ENCODE results near the gene IL23R. TPM values are rescaled to one million over a fixed set of nuclear protein-coding genes. Genes with fewer than 3 reads are reported as not detected.

IL23R gene
- total RNA-seq, 4 donors from 2014 or later, result not detected

GRCh38 chr1:67191668-67192520 is 25.6 kb downstream of the IL23R start:
- DNase-seq (no peak), ATAC-seq (no peak)
- Histone ChIP-seq H3K9me3 (no peaks in the 10 kb centered on the region), H3K4me1 (no peaks in the 10 kb centered on the region), H3K27ac (no peak overlapping the region), H3K4me3 (no peak overlapping the region), H3K36me3 (no peaks in the 10 kb centered on the region), H3K27me3 (no peaks in the 10 kb centered on the region)
- TF ChIP-seq, protein P1, sequence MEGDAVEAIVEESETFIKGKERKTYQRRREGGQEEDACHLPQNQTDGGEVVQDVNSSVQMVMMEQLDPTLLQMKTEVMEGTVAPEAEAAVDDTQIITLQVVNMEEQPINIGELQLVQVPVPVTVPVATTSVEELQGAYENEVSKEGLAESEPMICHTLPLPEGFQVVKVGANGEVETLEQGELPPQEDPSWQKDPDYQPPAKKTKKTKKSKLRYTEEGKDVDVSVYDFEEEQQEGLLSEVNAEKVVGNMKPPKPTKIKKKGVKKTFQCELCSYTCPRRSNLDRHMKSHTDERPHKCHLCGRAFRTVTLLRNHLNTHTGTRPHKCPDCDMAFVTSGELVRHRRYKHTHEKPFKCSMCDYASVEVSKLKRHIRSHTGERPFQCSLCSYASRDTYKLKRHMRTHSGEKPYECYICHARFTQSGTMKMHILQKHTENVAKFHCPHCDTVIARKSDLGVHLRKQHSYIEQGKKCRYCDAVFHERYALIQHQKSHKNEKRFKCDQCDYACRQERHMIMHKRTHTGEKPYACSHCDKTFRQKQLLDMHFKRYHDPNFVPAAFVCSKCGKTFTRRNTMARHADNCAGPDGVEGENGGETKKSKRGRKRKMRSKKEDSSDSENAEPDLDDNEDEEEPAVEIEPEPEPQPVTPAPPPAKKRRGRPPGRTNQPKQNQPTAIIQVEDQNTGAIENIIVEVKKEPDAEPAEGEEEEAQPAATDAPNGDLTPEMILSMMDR (IDR thresholded peaks at IDR 0.05 in 4 of 5, conservative IDR thresholded peaks at IDR 0.05 in 1 of 5), result no peak
- TF ChIP-seq POLR2A (IDR thresholded peaks at IDR 0.05), result no peak
- in situ Hi-C loops (cut with MboI; ENCODE audit: low sequenced_read_pairs in 4 of 4), result no loop called here
- intact Hi-C loops (cut with DNase I; ENCODE audit: low total_unique reads), result no loop called here

GRCh38 chr1:67192902-67193301 is 26.6 kb downstream of the IL23R start:
- H3K4me1 ChIP-seq, result no peaks in the 10 kb centered on the region
- H3K27ac ChIP-seq, result no peak overlapping the region
- no peaks in the 10 kb centered on the region for H3K9me3 ChIP-seq
- H3K36me3 ChIP-seq, result no peaks in the 10 kb centered on the region
- DNase-seq (no peak), ATAC-seq (no peak)
- in situ Hi-C loops (cut with MboI; ENCODE audit: low sequenced_read_pairs in 4 of 4), result no loop called here
- TF ChIP-seq, protein P1 (IDR thresholded peaks at IDR 0.05 in 4 of 5, conservative IDR thresholded peaks at IDR 0.05 in 1 of 5), result no peak
- no peak for TF ChIP-seq POLR2A (IDR thresholded peaks at IDR 0.05)
- intact Hi-C loops (cut with DNase I; ENCODE audit: low total_unique reads), result no loop called here
- no peaks in the 10 kb centered on the region for H3K27me3 ChIP-seq
- H3K4me3 ChIP-seq, result no peak overlapping the region

DNA sequence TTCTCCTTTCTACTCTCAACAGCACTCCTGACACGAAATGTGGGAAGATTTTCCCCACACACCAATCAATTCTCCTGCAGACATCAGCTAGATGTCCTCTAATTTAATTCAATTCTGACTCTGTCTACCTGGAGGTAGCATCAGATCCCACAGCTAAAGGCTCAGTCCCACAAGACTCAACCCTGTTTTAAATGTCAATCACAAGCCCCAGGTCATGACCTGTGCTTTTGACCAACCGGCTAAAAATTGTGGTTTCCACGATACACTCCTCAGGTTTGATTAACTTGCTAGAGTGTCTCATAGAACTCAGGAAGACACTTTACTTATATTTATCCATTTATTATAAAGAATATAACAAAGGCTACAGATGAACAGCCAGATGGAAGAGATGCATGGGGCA is 27.4 kb downstream of the IL23R start:
- no peaks in the 10 kb centered on the region for H3K4me1 ChIP-seq
- H3K27ac ChIP-seq, result no peak overlapping the region
- H3K27me3 ChIP-seq, result no peaks in the 10 kb centered on the region
- no peak overlapping the region for H3K4me3 ChIP-seq
- DNase-seq (no peak), ATAC-seq (no peak)
- intact Hi-C loops (cut with DNase I; ENCODE audit: low total_unique reads), result no loop called here
- H3K36me3 ChIP-seq, result no peaks in the 10 kb centered on the region
- in situ Hi-C loops (cut with MboI; ENCODE audit: low sequenced_read_pairs in 4 of 4), result no loop called here
- no peaks in the 10 kb centered on the region for H3K9me3 ChIP-seq
- TF ChIP-seq, protein P1 (IDR thresholded peaks at IDR 0.05 in 4 of 5, conservative IDR thresholded peaks at IDR 0.05 in 1 of 5), result no peak
- no peak for TF ChIP-seq POLR2A (IDR thresholded peaks at IDR 0.05)

DNA sequence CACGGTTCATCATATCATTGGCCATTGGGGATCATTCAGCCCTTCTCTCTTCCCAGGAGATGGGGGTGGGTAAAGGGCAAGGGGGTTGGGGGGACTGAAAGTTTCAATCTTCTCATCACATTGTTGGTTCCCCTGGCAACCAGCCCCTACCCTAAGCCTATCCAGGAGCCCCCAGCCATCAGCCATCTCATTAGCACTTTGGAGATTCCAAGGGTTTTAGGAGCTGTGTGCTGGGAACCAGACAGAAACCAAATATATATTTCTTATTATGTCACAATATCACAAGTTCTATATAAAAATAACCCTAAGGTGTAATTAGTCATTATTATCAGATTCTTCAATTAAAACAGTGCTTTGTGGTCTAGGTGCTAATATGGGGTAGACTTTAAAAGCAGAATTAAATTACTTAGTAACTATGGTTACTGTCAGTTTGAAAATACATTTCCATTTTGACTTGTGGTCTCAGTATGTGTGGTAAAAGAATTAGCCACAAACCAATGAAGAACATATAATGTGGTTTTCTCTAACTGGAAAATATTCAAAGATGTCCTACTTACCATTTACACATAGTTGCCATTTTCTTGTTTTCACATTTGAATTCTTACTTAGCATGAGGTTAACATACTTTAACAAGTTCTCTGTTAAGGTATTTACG is 28.1 kb downstream of the IL23R start:
- Histone ChIP-seq H3K4me3 (no peak overlapping the region), H3K36me3 (no peaks in the 10 kb centered on the region), H3K27ac (no peak overlapping the region), H3K4me1 (no peaks in the 10 kb centered on the region), H3K9me3 (no peaks in the 10 kb centered on the region), H3K27me3 (no peaks in the 10 kb centered on the region)
- no peak for TF ChIP-seq POLR2A (IDR thresholded peaks at IDR 0.05)
- TF ChIP-seq, protein P1 (IDR thresholded peaks at IDR 0.05 in 4 of 5, conservative IDR thresholded peaks at IDR 0.05 in 1 of 5), result no peak
- DNase-seq (no peak), ATAC-seq (no peak)
- in situ Hi-C loops (cut with MboI; ENCODE audit: low sequenced_read_pairs in 4 of 4), result no loop called here
- intact Hi-C loops (cut with DNase I; ENCODE audit: low total_unique reads), result no loop called here

All from gastrocnemius medialis (tissue), 4 donors.